Measurements from ENCODE around the gene TMUB1. TPM values are rescaled to one million over a fixed set of nuclear protein-coding genes. Genes with fewer than 3 reads are reported as not detected.

Gene TMUB1
- total RNA-seq, 1 experiment from 2014 or later, result 45.4 TPM

DNA sequence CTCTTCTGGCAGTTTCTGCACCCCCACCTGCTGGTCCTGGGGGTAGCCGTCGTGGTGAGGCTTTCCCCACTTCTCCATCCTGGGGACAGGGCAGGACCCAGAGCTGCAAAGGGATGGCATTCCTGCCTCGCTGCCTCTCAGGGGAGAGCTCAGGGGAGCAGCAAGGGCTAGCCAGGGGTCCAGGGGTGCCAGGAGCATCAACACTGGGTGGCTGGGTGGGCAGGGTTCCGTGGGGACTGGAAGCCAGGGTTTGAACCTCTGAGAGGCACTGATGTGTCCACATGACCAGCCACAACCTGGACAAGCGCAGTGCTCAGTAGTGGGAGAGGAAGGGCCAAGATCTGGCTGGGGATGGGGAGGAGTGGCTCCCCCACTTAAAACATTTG lies 49.4 kb downstream of the TMUB1 start:
- H3K9me3 Mint-ChIP-seq, result no peaks in the 10 kb centered on the region
- Histone ChIP-seq H4K91ac (ENCODE audit: insufficient read length, low read depth, low read length) (no peak overlapping the region), H3K79me2 (ENCODE audit: insufficient read depth, low read length) (no peaks in the 10 kb centered on the region), H3K9ac (ENCODE audit: extremely low read depth, insufficient read length, low read length) (no peak overlapping the region), H3K18ac (ENCODE audit: insufficient read length, low read depth, low read length) (no peak overlapping the region), H3K27me3 (ENCODE audit: insufficient read depth, low read length) (no peaks in the 10 kb centered on the region), H3K56ac (ENCODE audit: insufficient read length, low read depth, low read length) (no peak overlapping the region), H3K79me1 (ENCODE audit: insufficient read depth, low read depth, low read length, poor library complexity, severe bottlenecking) (no peaks in the 10 kb centered on the region), H2BK15ac (ENCODE audit: low read depth, low read length) (no peak overlapping the region), H2AK5ac (ENCODE audit: insufficient read length, low read length) (no peak overlapping the region), H3K9me3 (ENCODE audit: control insufficient read depth, low read depth, low read length) (no peaks in the 10 kb centered on the region), H2BK12ac (ENCODE audit: insufficient read length, low read depth, low read length) (no peak overlapping the region), H4K8ac (replicated peaks; ENCODE audit: insufficient read length, low read depth, low read length) (no peak overlapping the region), H3K23ac (ENCODE audit: insufficient read length, low read depth, low read length) (no peak overlapping the region), H3K4me1 (ENCODE audit: insufficient read depth, low read length) (no peaks in the 10 kb centered on the region), H2BK120ac (ENCODE audit: low read depth, low read length, poor library complexity, severe bottlenecking) (no peak overlapping the region), H3K4ac (ENCODE audit: low read depth, low read length) (no peak overlapping the region), H3T11ph (ENCODE audit: low read length) (no peak overlapping the region), H4K20me1 (ENCODE audit: control insufficient read depth, insufficient read depth, insufficient read length) (no peaks in the 10 kb centered on the region), H2BK5ac (ENCODE audit: insufficient read length, low read length) (no peak overlapping the region), H3K23me2 (ENCODE audit: insufficient read length, low read depth, low read length, poor library complexity, severe bottlenecking) (peaks cover 1% of the 10 kb centered on the region), H3K14ac (ENCODE audit: insufficient read depth, low read length) (no peak overlapping the region), H2AFZ (ENCODE audit: low read length) (no peak overlapping the region), H4K5ac (ENCODE audit: insufficient read length, low read depth, low read length) (no peak overlapping the region), H3K4me2 (ENCODE audit: insufficient read depth, insufficient read length, low read length) (no peak overlapping the region), H3K27ac (ENCODE audit: insufficient read length, low read depth, low read length) (no peak overlapping the region), H2BK20ac (ENCODE audit: low read depth, low read length, poor library complexity, severe bottlenecking) (no peak overlapping the region)
- no peak overlapping the region for H3K4me3 Mint-ChIP-seq
- no peak overlapping the region for H3K27ac Mint-ChIP-seq
- TF ChIP-seq, protein P1, sequence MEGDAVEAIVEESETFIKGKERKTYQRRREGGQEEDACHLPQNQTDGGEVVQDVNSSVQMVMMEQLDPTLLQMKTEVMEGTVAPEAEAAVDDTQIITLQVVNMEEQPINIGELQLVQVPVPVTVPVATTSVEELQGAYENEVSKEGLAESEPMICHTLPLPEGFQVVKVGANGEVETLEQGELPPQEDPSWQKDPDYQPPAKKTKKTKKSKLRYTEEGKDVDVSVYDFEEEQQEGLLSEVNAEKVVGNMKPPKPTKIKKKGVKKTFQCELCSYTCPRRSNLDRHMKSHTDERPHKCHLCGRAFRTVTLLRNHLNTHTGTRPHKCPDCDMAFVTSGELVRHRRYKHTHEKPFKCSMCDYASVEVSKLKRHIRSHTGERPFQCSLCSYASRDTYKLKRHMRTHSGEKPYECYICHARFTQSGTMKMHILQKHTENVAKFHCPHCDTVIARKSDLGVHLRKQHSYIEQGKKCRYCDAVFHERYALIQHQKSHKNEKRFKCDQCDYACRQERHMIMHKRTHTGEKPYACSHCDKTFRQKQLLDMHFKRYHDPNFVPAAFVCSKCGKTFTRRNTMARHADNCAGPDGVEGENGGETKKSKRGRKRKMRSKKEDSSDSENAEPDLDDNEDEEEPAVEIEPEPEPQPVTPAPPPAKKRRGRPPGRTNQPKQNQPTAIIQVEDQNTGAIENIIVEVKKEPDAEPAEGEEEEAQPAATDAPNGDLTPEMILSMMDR (conservative IDR thresholded peaks at IDR 0.05), result no peak
- no CpG with 5 or more reads among the region's 5 CpGs for WGBS (ENCODE audit: extremely low coverage, insufficient read length, low lambda C conversion rate)
- DNase-seq, result no peak
- peaks cover 0 to 8% (median 4%) of the 10 kb centered on the region in 3 experiments; a peak in 4 of 7 replicates for H3K36me3 Mint-ChIP-seq (ENCODE audit: insufficient read depth in 1 of 3, low read depth in 3 of 3)
- H3K4me1 Mint-ChIP-seq, result peaks cover 2 to 4% of the 10 kb centered on the region in 2 experiments
- no peaks in the 10 kb centered on the region for H3K27me3 Mint-ChIP-seq (ENCODE audit: low read depth)

Data from H9 (cell line).